GM12878 (cell line): Measurements from ENCODE around the gene COX4I2. TPM values are rescaled to one million over a fixed set of nuclear protein-coding genes. Genes with fewer than 3 reads are reported as not detected.
"Not testable (repeated sequence)": the region's sequence is repeated elsewhere in the genome, so short reads cannot be mapped to it uniquely, and the experiment has no call there.

ENCODE experiments used
- ATAC-seq: fragments of 200-7000 bp; cut with Tn5 transposase; 3 replicates; pipeline ENCODE4 v1.9.1; 2020; ENCODE audit warnings: mild to moderate bottlenecking, moderate library complexity
- BruUV-seq: library from RNA; stranded (reverse); fragments of 400-500 nt; replicated peaks from 2 replicates; lab custom pipeline; 2021; lab: Mats Ljungman, UMichigan
- CTCF ChIA-PET: fragments of 300-600 bp; sonication (Branson Sonifier 250); formaldehyde crosslinking; extraction: SDS; loops from one replicate; lab custom pipeline; 2021; ENCODE audit warnings: inconsistent platforms; lab: Yijun Ruan, JAX
- POLR2A ChIA-PET: fragments of 350-600 bp; formaldehyde crosslinking; extraction: SDS; loops from one replicate; lab custom pipeline; 2021; ENCODE audit warnings: inconsistent platforms; lab: Charles Lee
- RAD21 ChIA-PET: fragments of 300-600 bp; sonication (Branson Sonifier 250); formaldehyde crosslinking; loops from one replicate; lab custom pipeline; 2023; ENCODE audit warnings: antibody characterized with exemption; ENCODE audit not compliant: unreplicated experiment; lab: Charles Lee
- SMC1A ChIA-PET: fragments of 300-600 bp; sonication (Branson Sonifier 250); formaldehyde crosslinking; loops from one replicate; lab custom pipeline; 2023; ENCODE audit not compliant: unreplicated experiment, uncharacterized antibody; lab: Charles Lee
- DNase-seq: peaks from one replicate; pipeline ENCODE4 v3.0.0-alpha.2; 2011; ENCODE audit warnings: low read depth, low spot score
- FAIRE-seq: peaks from 3 replicates; lab custom pipeline; 2011; peaks lifted over from hg19 to GRCh38; lab: Jason Lieb, UNC
- H2AFZ ChIP-seq: 2 replicates; pipeline ENCODE4 v1.6.0; 2011; ENCODE audit warnings: low read depth, low read length, control low read depth; ENCODE audit not compliant: control insufficient read depth
- H3K27ac ChIP-seq: 2 replicates; pipeline ENCODE4 v1.5.1; 2011; ENCODE audit warnings: control low read depth; ENCODE audit not compliant: control insufficient read depth, insufficient read depth
- H3K27me3 ChIP-seq, 2 experiments: replicated peaks in 1 of 2; 2 replicates each; pipeline versions ENCODE4 v1.6.0 to v1.6.1; 2011; ENCODE audit warnings: low read length in 1 of 2; ENCODE audit not compliant: control insufficient read depth in 2 of 2, insufficient read depth in 2 of 2
- H3K36me3 ChIP-seq, 2 experiments: 2 replicates each; pipeline ENCODE4 v1.5.1; 2011; ENCODE audit warnings: low read length in 1 of 2; ENCODE audit not compliant: control insufficient read depth in 2 of 2, insufficient read depth in 2 of 2
- H3K4me1 ChIP-seq: 2 replicates; pipeline ENCODE4 v1.6.1; 2011; ENCODE audit warnings: mild to moderate bottlenecking, low read length, moderate library complexity, mixed read lengths; ENCODE audit not compliant: control insufficient read depth, insufficient read depth
- H3K4me2 ChIP-seq: 2 replicates; pipeline ENCODE4 v1.6.0; 2011; ENCODE audit warnings: control low read depth; ENCODE audit not compliant: control insufficient read depth, insufficient read depth
- H3K4me3 ChIP-seq: fragments of 200-600 bp; sonication (generic); 2 replicates; pipeline ENCODE4 v1.5.1; 2016
- H3K79me2 ChIP-seq: 2 replicates; pipeline ENCODE4 v1.6.0; 2011; ENCODE audit warnings: low read length; ENCODE audit not compliant: control insufficient read depth, insufficient read depth
- H3K9ac ChIP-seq: 2 replicates; pipeline ENCODE4 v1.8.0; 2011; ENCODE audit warnings: low read length, control low read depth, mixed read lengths; ENCODE audit not compliant: control insufficient read depth, insufficient read depth
- H3K9me3 ChIP-seq: replicated peaks from 3 replicates; pipeline ENCODE4 v1.5.1; 2011; ENCODE audit warnings: mild to moderate bottlenecking, low read length; ENCODE audit not compliant: control insufficient read depth, insufficient read depth
- H4K20me1 ChIP-seq: 2 replicates; pipeline ENCODE4 v1.6.0; 2011; ENCODE audit not compliant: control insufficient read depth, insufficient read depth
- FOXM1 ChIP-seq: IDR thresholded peaks from 2 replicates; pipeline ENCODE4 v1.6.1; 2012; ENCODE audit warnings: low read depth, mild to moderate bottlenecking, inconsistent platforms, low read length, moderate library complexity
- MYB ChIP-seq: fragments of 150-350 bp; IDR thresholded peaks from 2 replicates; pipeline ENCODE4 v1.6.1; 2014; ENCODE audit warnings: mild to moderate bottlenecking, low read depth, low read length, borderline replicate concordance
- RAD21 ChIP-seq: IDR thresholded peaks from 2 replicates; pipeline ENCODE4 v1.6.1; 2011; ENCODE audit warnings: mild to moderate bottlenecking, low read depth, low read length, moderate library complexity; ENCODE audit not compliant: insufficient read depth
- RFX5 ChIP-seq: IDR thresholded peaks from 2 replicates; pipeline ENCODE4 v1.6.1; 2011; ENCODE audit warnings: low read depth, low read length, improper control_type of control experiment
- SPI1 ChIP-seq: IDR thresholded peaks from 2 replicates; pipeline ENCODE4 v1.6.1; 2011; ENCODE audit warnings: low read depth, mild to moderate bottlenecking, low read length, moderate library complexity, borderline replicate concordance; ENCODE audit not compliant: insufficient read depth
- STAT3 ChIP-seq: IDR thresholded peaks from 2 replicates; pipeline ENCODE4 v1.6.1; 2011; ENCODE audit warnings: low read depth, low read length, improper control_type of control experiment
- TBL1XR1 ChIP-seq: IDR thresholded peaks from 2 replicates; pipeline ENCODE4 v1.6.1; 2012; ENCODE audit warnings: low read depth, low read length, improper control_type of control experiment
- ZNF274 ChIP-seq: IDR thresholded peaks from one replicate; pipeline ENCODE4 v1.8.0; 2011; ENCODE audit not compliant: insufficient read length, insufficient read depth
- WGBS: methylation state at CpG from one replicate; pipeline ENCODE4 v1.1.6; 2016; ENCODE audit warnings: low lambda C conversion rate; ENCODE audit not compliant: insufficient replicate concordance, insufficient coverage; ENCODE audit errors: missing lambda C conversion rate; 5-methylcytosine and 5-hydroxymethylcytosine counted together
- in situ Hi-C: fragments of 300-500 bp; cut with MboI; formaldehyde crosslinking; loops from 9 replicates; pipeline ENCODE4 v1.14.3; 2018; ENCODE audit warnings: mixed read lengths
- intact Hi-C: fragments of 100-400 bp; cut with micrococcal nuclease; formaldehyde crosslinking; loops from one replicate; pipeline ENCODE4 v1.14.2; 2022; ENCODE audit not compliant: unreplicated experiment
- polyA plus RNA-seq, 11 experiments: library from polyadenylated mRNA; depleted of rRNA in 4 of 11; unstranded in 6 of 11; stranded (reverse) in 5 of 11; fragments of >200 nt; fragmentation: Nextera tagmentation in 4 of 11; fragmentation: Illumina TruSeq in 1 of 11; extraction: Ambion mirVana in 4 of 11; extraction: Trizol in 1 of 11; gene quantifications; 1 replicate in 1 of 11; 2 replicates in 10 of 11; pipeline versions ENCODE4 v1.2.1 to v1.2.3, GENCODE V29; 2011 to 2016; ENCODE audit warnings: inconsistent platforms in 2 of 11, missing spikeins in 2 of 11, low read depth in 1 of 11
- total RNA-seq, 4 experiments: library from RNA; depleted of rRNA in 3 of 4; stranded (reverse); fragments of >200 nt in 3 of 4; fragmentation: Illumina TruSeq in 1 of 4; extraction: Trizol in 1 of 4; gene quantifications; 2 replicates each; pipeline versions ENCODE4 v1.2.1 to v1.2.3, GENCODE V29; 2013 to 2021

The COX4I2 gene
- total and polyA plus RNA-seq, 10 of the 15 experiments (the other 5 are each of a cell fraction or from before 2014, with no cell fraction given), result not detected

- no peak overlapping the region for H3K9ac ChIP-seq
- peak; percentile 65; the same call in 1 of the 2 replicates for TF ChIP-seq SPI1
- TF ChIP-seq STAT3, result no peak
- TF ChIP-seq, all 136 proteins: peak for 1
- 55% methylated on average over 6 of the region's 6 CpGs for WGBS
- in situ Hi-C loops (no loop called here), intact Hi-C loops (no loop called here)
- ChIA-PET SMC1A (no interaction called here), POLR2A (no interaction called here), RAD21 (interaction anchor here (0.6 to 1.3 kb wide), 2 partner anchors 14 to 17 kb away, joined by 3 to 4 read pairs; no protein-coding TSS in a partner anchor), CTCF (interaction anchor here (1.4 to 18.6 kb wide), 2 partner anchors 16 to 53 kb away, joined by 7 to 958 read pairs; no protein-coding TSS in a partner anchor)
- H3K27me3 ChIP-seq, result no peaks in the 10 kb centered on the region; a peak in 1 of 4 replicates
- ATAC-seq (no peak), DNase-seq (no peak), FAIRE-seq (no peak)
- H3K27ac ChIP-seq, result no peak overlapping the region
- no TSS peak for BruUV-seq
- no peak overlapping the region for H3K4me3 ChIP-seq
- H3K79me2 ChIP-seq, result no peaks in the 10 kb centered on the region
- no peaks in the 10 kb centered on the region for H3K36me3 ChIP-seq
- no peaks in the 10 kb centered on the region for H3K9me3 ChIP-seq
- H2AFZ ChIP-seq, result peak overlapping the region; percentile 48
- no peaks in the 10 kb centered on the region for H4K20me1 ChIP-seq
- no peak overlapping the region for H3K4me2 ChIP-seq
- H3K4me1 ChIP-seq, result peaks cover 4% of the 10 kb centered on the region; the same call in 1 of the 2 replicates
Observed at GRCh38 chr20:31617432-31618104, 20.1 kb upstream of the COX4I2 start.

GRCh38 chr20:31620246-31620645 lies 17.5 kb upstream of the COX4I2 start:
- Histone ChIP-seq H3K27ac (no peak overlapping the region), H4K20me1 (no peaks in the 10 kb centered on the region), H3K9ac (no peak overlapping the region), H3K9me3 (no peaks in the 10 kb centered on the region), H3K4me2 (no peak overlapping the region), H3K36me3 (no peaks in the 10 kb centered on the region), H3K79me2 (no peaks in the 10 kb centered on the region), H3K27me3 (no peaks in the 10 kb centered on the region; a peak in 1 of 4 replicates), H3K4me3 (no peak overlapping the region), H2AFZ (no peak overlapping the region), H3K4me1 (peaks cover 4% of the 10 kb centered on the region; the same call in 1 of the 2 replicates)
- FAIRE-seq, result no peak
- no peak for ATAC-seq
- POLR2A ChIA-PET, result no interaction called here
- SMC1A ChIA-PET, result no interaction called here
- no TSS peak for BruUV-seq
- in situ Hi-C loops, result no loop called here
- WGBS, result 59% methylated on average over 3 of the region's 3 CpGs
- no peak for TF ChIP-seq MYB
- TF ChIP-seq TBL1XR1, result no peak
- TF ChIP-seq RAD21, result no peak
- no peak for TF ChIP-seq RFX5
- TF ChIP-seq ZNF274, result no peak
- no peak for TF ChIP-seq FOXM1
- no peak for DNase-seq
- CTCF ChIA-PET, result interaction anchor here (18.6 kb wide), 1 partner anchor 56 kb away, joined by 958 read pairs; no protein-coding TSS in a partner anchor
- intact Hi-C loops, result no loop called here
- RAD21 ChIA-PET, result no interaction called here

GRCh38 chr20:31623123-31623505 lies 14.6 kb upstream of the COX4I2 start:
- H3K27me3 ChIP-seq, H3K9me3 ChIP-seq, H2AFZ ChIP-seq, H4K20me1 ChIP-seq, SMC1A ChIA-PET, RAD21 ChIA-PET, FAIRE-seq, H3K4me3 ChIP-seq, BruUV-seq, intact Hi-C loops, H3K79me2 ChIP-seq, in situ Hi-C loops, POLR2A ChIA-PET, DNase-seq, H3K27ac ChIP-seq, H3K4me2 ChIP-seq, H3K36me3 ChIP-seq, H3K4me1 ChIP-seq, H3K9ac ChIP-seq, ATAC-seq: not testable (repeated sequence)
- CTCF ChIA-PET, result interaction anchor here (1.3 kb wide), 1 partner anchor 60 kb away, joined by 3 read pairs; no protein-coding TSS in a partner anchor
- 67% methylated on average over 6 of the region's 6 CpGs for WGBS
